Measurements from ENCODE around the gene F13A1.

F13A1 gene

GRCh38 chr6:6331946-6332601, 11.6 kb upstream of the F13A1 start:
- TF ChIP-seq REST (IDR thresholded peaks at IDR 0.05; ENCODE audit: insufficient read depth in 1 of 2, low read depth in 2 of 2, low read length in 2 of 2) (no peak), POLR2AphosphoS5 (IDR thresholded peaks at IDR 0.05; ENCODE audit: low read depth, low read length) (no peak), SIN3A (IDR thresholded peaks at IDR 0.05; ENCODE audit: borderline replicate concordance, insufficient read depth, low read length) (no peak)

- TF ChIP-seq POLR2AphosphoS5 (IDR thresholded peaks at IDR 0.05; ENCODE audit: low read depth, low read length) (no peak), FOXP2 (optimal IDR thresholded peaks at IDR 0.05; ENCODE audit: borderline replicate concordance, extremely low read depth, extremely low read length, insufficient read depth) (no peak), SIN3A (IDR thresholded peaks at IDR 0.05; ENCODE audit: borderline replicate concordance, insufficient read depth, low read length) (no peak), TAF1 (IDR thresholded peaks at IDR 0.05; ENCODE audit: borderline replicate concordance, insufficient read depth, low read length) (no peak), REST (IDR thresholded peaks at IDR 0.05; ENCODE audit: insufficient read depth in 1 of 2, low read depth in 2 of 2, low read length in 2 of 2) (no peak)
Measured at GRCh38 chr6:6331393-6331792, 10.9 kb upstream of the F13A1 start.

GRCh38 chr6:6330407-6330806, 9.9 kb upstream of the F13A1 start:
- TF ChIP-seq POLR2AphosphoS5 (IDR thresholded peaks at IDR 0.05; ENCODE audit: low read depth, low read length), result no peak
- no peak for TF ChIP-seq TAF1 (IDR thresholded peaks at IDR 0.05; ENCODE audit: borderline replicate concordance, insufficient read depth, low read length)
- no peak for TF ChIP-seq FOXP2 (optimal IDR thresholded peaks at IDR 0.05; ENCODE audit: borderline replicate concordance, extremely low read depth, extremely low read length, insufficient read depth)
- no peak for TF ChIP-seq REST (IDR thresholded peaks at IDR 0.05; ENCODE audit: insufficient read depth in 1 of 2, low read depth in 2 of 2, low read length in 2 of 2)
- TF ChIP-seq SIN3A (IDR thresholded peaks at IDR 0.05; ENCODE audit: borderline replicate concordance, insufficient read depth, low read length), result no peak

GRCh38 chr6:6328451-6328850, 8.0 kb upstream of the F13A1 start:
- TF ChIP-seq TAF1 (IDR thresholded peaks at IDR 0.05; ENCODE audit: borderline replicate concordance, insufficient read depth, low read length), result no peak
- TF ChIP-seq SIN3A (IDR thresholded peaks at IDR 0.05; ENCODE audit: borderline replicate concordance, insufficient read depth, low read length), result no peak
- no peak for TF ChIP-seq POLR2AphosphoS5 (IDR thresholded peaks at IDR 0.05; ENCODE audit: low read depth, low read length)
- no peak for TF ChIP-seq REST (IDR thresholded peaks at IDR 0.05; ENCODE audit: insufficient read depth in 1 of 2, low read depth in 2 of 2, low read length in 2 of 2)
- no peak for TF ChIP-seq FOXP2 (optimal IDR thresholded peaks at IDR 0.05; ENCODE audit: borderline replicate concordance, extremely low read depth, extremely low read length, insufficient read depth)

- TF ChIP-seq REST (IDR thresholded peaks at IDR 0.05; ENCODE audit: insufficient read depth in 1 of 2, low read depth in 2 of 2, low read length in 2 of 2) (no peak), TAF1 (IDR thresholded peaks at IDR 0.05; ENCODE audit: borderline replicate concordance, insufficient read depth, low read length) (no peak), FOXP2 (optimal IDR thresholded peaks at IDR 0.05; ENCODE audit: borderline replicate concordance, extremely low read depth, extremely low read length, insufficient read depth) (no peak), POLR2AphosphoS5 (IDR thresholded peaks at IDR 0.05; ENCODE audit: low read depth, low read length) (no peak), SIN3A (IDR thresholded peaks at IDR 0.05; ENCODE audit: borderline replicate concordance, insufficient read depth, low read length) (no peak)
Measured at GRCh38 chr6:6323352-6323751, 2.9 kb upstream of the F13A1 start.
